KBM-7 (cell line): ENCODE data around the gene FRMD4A.

ENCODE experiments used
- DNase-seq: peaks from one replicate; pipeline ENCODE4 v3.0.0-alpha.2; 2015
- in situ Hi-C: fragments of 300-500 bp; cut with MboI; formaldehyde crosslinking; loops from 2 replicates; pipeline ENCODE4 v1.14.3; 2020; ENCODE audit warnings: low sequenced_read_pairs, low pct_unique_long_range_greater_than_20kb, mixed read lengths

The FRMD4A gene

DNA sequence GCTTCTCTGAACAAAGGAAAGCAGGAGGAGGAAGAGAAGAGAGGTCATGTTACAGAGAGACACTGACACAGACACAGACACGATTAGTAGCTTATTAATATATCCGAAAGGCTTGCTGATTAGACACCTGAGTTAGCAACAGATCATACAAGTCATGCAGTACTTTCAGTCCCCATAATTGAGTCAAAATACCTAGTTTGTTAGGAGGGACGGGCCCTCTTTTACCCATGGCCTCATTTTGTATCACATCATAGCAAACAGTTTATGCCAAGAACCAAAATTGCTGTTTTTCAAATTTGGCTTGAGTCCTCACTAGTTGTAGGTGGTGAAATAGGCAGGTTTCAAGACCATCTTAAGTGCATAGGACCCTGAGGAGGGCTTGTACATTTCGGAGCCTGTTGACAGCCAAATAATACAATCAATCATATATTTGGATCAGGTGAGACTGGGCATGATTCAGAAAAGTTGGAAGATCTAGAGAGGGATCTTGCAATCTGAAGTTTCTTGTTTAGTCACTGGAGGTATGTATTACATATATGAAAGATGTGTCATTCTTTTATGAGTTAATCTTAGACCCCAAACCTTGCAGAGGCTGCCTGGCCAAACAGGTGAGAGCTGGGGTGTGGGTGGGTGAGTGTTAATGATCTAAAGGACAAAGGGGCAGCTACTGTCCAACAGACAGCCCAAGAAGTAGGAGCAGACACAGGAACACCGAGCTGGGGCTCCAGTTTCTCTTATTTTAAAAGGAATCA, 678.6 kb downstream of the FRMD4A start:
- DNase-seq: no peak
- in situ Hi-C loops: no loop called here

DNA sequence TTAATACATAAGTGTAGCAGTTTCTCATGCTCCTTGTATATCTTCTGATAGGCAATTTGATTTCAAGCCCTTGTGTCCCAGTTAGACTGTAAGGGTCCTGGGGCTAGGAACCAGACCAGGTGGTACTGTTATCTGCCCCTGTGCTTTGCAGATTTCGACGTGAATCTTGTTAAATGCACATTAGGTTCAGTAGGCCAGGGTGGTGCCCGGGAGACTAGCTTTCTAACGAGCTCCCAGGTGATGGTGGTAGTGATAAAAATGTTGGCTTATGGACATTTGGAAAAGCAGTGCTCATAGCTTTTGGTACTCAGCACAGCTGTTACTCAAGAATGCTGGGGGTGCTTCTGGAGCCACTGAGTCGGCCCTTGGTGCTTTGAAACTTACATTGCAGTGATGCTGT, 679.8 kb downstream of the FRMD4A start:
- in situ Hi-C loops: no loop called here
- DNase-seq: no peak

DNA sequence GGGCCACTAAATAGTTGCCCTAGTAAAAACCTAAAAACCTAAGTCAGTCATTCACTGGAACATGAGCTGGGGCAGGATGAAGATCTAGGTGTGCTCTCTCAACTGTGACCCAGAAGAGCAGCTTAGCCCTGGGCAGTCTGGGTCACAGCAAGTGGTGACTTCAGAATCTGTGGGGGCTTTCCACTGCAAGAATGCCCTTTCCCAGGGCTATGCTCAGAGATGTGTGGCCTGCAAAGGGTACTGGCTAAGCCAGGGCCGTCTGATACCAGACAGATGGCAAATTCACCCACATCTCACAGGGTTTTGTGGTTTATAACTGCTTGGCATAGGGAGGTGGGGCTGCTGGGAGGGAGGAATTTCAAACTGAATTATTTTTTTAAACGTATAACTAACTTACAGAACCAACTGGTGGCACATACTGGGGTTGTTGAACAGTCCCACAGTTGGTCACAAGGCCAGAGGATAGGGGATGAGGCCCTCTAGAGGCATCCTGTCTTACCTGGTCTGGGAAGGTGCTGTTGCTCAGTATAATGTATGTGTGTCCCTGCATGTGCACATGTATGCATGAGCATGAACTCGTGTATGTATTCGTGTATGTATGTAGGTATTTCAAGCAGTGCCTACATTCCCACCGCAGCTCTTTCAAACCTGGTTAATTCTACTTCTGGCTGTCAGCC, 680.7 kb downstream of the FRMD4A start:
- no peak for DNase-seq
- in situ Hi-C loops: no loop called here

DNA sequence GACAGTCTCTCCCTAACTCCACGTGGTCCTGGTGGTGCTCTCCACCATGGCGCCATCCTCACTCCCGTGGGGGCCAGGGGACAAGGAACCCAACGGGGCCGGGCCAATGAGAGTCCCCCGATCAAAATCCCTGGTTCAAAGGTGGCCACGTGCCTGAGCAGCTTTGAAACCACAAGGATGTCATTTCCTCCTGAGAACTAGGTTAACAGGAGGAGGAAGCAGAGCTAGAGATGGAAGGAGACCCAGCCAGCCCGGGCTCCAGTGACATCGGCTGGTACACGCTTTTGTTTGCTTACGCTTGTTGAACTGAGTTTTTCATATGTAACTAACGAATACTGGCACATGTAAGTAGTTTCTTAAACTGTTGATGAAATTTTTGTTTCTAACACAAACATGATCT, 682.3 kb downstream of the FRMD4A start:
- DNase-seq: no peak

DNA sequence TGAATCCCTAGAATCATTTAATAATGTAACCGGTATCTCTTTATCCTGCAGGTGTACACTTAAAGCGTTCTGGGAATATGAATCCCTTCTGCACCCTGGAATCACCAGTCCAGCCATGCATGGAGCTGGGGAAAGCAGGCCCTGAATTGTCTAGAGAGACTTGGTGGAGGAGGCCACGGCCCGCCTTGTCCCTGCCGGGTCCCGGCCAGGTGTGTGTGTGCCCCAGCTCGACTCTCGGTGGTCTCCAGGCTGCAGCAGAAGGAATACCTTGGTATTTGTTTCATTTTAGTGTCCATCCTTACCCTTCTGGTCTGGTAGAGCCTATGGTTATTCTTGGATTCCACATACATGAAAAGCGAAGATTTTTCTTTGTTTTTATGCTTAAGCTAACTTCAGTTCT, 685.9 kb downstream of the FRMD4A start:
- in situ Hi-C loops: no loop called here
- DNase-seq: no peak

More for the DNA sequence above, 682.3 kb downstream of the FRMD4A start:
- in situ Hi-C loops: no loop called here

DNA sequence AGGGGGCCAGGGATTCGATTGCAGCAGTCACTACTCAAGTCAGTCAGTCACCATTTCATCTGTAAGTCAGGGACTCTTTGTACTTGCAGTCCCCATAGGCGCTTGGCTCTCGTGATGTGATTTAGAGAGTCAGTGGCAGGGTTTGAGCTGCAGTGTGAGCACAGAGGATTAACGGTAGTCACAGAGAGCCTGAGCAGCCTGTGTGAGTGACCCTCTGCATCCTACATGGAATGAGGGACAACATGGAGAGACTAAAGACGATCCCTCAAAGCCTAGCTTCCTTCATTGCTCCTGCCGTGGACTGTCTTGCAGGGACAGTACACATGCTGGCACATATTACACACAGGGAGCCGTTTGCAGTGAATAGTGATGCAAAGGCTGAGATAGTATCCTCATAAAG, 687.7 kb downstream of the FRMD4A start:
- in situ Hi-C loops: no loop called here
- DNase-seq: no peak

DNA sequence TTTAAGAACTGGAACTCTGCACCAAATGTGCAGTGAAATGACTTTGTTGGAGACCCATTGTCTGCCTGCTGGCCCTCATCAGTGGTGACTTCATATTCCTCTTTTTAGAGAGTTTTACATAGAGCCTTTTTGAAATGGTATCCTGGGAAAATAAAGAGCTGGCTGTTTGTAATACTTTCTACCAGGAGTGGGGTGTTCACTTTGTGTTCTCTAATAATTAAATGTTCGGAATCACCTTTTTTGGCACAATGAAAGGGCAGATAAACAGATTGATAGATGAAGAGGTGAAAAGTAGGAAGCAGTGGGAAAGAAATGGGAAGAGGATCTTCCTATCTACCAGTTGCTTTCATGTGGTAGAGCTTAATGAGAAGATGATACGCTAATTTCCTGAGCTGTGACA, 688.4 kb downstream of the FRMD4A start:
- DNase-seq: no peak
- in situ Hi-C loops: no loop called here

DNA sequence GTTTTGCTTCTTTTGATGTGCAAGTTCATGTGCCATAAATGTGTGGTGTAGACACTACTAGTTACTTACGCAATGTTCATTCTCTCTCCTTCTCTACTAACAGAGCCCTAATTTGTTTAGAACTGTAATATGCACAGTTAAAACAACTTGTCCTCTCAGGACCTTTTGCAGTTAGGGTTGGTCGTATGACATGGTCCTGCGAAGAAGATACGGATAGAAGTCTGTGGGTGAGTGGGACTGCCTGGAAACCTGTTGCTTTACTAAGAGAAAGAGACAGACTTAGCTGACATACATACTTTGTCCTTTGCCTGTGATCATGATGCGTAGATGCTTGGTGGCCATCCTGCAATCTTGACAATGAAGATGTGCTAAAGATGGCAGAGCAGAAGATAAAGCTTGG, 692.8 kb downstream of the FRMD4A start:
- in situ Hi-C loops: no loop called here
- no peak for DNase-seq

DNA sequence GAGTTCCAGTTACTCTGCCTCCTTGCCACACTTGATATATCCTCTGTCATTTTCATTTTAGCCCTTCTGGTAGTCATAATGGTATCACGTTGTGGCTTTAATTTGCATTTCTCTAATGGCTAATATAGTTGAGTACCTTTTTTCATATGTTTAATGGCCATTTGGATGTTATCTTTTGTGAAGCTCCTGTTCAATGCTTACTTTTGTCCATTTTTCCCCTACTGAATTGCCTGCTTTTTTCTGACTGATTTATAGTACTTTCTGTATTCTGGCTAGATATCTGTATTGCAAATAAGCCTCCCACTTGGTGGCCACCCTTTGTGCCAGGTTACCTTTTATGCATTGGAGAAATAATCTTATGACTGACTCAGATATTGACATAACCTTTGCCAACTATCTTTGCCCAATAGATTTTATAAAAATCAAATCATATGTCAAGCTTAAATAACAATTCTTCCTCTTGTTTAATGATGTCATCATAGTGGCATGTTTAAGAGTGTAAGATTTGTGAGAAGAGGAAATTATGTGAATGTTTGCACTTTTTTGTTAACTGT, 693.3 kb downstream of the FRMD4A start:
- in situ Hi-C loops: no loop called here
- DNase-seq: no peak

DNA sequence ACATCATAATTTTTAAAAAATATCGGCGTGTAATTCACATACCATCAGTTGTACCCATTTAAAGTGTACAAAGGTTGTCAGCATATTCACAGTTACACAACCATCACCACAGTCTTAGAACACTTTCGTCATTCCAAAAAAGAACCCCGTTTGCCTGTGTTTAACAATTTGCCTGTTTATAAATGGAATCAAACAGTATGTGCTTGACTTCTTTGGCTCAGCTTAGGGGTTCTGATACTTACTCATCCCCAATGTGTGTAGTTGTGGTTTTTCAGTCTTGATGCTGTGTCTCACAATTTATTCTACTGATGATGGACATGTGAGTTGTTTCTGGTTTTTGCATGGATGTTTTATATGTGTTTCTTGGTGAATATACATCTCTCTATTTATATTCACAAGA, 693.9 kb downstream of the FRMD4A start:
- DNase-seq: no peak
- in situ Hi-C loops: no loop called here

DNA sequence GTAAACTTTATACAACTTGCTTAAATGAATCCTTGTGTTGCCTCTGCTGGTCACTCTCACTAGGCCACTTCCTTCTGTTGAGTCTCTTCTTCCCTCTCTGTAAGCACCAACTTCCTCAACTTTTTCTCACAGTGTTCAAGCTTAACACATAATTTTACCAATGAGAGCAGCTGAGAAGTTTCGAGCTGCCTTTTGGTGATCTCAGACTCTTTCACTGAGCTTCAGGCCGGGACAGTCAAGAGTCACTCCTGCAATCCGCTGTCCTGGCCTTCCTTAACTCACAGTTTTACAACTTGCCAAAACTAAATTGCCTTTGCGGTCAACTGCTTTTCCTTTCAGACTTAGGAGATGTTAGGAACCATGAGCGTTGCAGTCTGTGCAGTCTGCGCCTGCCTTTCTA, 696.5 kb downstream of the FRMD4A start:
- in situ Hi-C loops: no loop called here
- DNase-seq: no peak

DNA sequence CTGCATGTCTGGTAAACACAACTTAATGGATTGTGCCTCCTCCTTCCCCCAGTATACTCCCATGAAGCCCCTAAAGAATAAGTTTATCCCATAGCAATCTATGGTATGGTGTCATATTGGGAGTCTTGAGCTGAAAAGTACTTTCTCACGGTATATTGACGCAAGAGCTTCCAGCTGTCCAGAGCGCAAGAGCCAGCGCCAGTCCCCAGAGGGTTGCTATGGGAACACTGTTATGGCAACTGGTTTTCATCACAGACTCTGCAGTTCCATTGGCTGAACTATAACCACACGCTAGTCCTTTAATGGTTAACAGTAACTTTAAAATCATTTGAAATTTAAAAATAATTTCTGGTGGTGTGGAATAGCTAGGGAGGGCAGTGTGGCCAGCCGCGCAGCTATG, 697.0 kb downstream of the FRMD4A start:
- in situ Hi-C loops: no loop called here
- no peak for DNase-seq

DNA sequence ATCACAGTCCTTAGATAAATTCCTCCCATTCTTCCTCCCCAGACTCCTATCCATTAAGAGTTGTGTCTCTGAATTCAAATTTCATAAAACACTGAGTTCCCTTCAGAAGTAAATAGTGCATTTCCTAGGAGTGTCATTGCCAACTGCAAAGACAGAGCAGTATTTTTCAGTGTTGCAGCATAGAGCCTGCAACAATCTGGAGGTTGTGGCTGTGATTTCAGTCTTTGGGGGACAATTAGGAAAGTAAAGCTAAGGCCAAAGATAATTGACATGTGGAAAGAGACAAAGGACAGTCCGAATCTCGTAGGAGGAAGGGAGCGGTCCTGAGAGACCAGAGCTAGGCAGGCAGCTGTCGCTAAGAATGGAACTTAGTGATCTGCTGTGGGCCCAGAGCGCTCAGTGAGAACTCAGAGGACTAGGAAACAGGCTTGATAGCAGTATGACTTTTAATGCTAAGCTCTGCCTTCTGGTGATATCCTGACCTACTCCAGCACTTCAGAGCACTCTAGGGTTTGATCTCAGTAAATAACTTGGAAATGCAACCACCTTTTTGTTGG, 697.8 kb downstream of the FRMD4A start:
- in situ Hi-C loops: no loop called here

DNA sequence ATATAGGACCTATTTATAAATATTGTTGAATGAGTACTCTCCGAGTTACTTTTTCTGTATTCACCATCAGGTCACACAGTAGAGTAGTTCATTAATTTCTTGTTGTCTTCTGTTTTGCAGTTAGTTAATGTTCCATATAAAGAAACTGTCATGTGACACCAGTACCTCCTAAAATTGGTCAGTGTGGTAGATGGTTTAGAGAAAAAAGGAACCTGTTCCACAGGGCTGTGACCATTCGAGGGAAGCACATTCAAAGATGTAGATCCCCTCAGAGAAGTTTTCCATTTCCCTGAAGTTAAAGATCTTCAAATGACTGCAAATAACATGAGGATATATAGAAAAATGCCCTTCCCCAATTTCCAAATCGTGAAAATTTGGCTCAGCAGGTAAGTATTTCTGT, 698.3 kb downstream of the FRMD4A start:
- in situ Hi-C loops: no loop called here
- DNase-seq: no peak

More for the DNA sequence above, 697.8 kb downstream of the FRMD4A start:
- DNase-seq: no peak

DNA sequence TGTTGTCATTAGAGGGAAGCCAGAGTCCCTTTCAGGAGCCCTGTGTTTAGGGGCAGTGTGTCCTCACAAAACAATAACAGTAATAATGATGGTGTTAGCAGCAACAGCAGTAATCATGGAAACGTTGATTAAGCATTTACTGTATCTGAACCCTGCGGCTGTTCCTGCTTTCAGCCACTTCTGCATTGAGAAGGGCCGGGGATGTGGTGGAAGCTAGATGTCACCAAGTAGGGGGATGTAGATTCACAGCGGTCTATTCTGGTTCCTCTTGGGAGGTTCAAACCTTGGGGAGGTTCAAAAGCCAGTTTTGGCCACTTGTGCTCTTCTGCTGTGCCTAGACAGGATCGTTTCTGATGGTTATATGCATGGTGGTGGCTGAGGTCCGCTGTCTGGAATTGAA, 699.1 kb downstream of the FRMD4A start:
- no peak for DNase-seq
- in situ Hi-C loops: no loop called here

DNA sequence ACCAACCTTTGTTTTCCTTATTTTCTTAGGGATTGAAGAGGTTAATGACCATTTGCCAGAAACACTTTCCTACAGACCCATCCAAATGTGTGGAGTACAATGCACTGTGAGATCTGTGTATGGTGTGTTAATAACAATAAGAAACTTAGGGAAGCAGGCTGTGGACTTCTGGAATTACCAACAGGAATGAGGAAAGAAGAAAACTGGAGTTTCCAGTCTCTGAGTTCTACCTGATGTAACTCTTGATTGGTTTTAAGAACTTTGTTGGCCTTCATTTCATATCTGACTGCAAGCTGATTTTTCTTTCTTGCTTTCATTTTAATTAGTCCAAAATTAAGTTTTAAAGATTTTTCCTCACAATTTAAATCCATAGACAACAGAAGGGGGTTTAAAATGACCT, 700.5 kb downstream of the FRMD4A start:
- in situ Hi-C loops: no loop called here
- no peak for DNase-seq

DNA sequence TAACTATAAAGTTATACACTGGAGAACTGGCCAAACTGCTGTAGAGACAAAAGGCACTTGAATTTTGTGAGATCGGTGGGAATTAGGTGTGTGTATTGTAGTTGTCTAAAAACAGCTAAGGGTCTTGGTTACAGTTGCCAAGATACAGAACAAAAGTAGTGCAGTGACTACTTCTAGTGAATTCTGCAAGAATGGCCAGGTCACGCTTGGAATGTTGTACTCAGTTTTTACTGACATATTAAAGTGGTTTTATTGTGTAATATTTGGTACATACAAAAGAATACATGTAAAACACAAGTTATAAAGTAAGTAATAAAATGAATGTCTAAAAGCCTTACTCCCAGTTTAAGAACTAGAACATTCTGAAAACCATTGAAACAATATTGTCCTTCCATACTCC, 701.6 kb downstream of the FRMD4A start:
- DNase-seq: no peak
- in situ Hi-C loops: no loop called here

DNA sequence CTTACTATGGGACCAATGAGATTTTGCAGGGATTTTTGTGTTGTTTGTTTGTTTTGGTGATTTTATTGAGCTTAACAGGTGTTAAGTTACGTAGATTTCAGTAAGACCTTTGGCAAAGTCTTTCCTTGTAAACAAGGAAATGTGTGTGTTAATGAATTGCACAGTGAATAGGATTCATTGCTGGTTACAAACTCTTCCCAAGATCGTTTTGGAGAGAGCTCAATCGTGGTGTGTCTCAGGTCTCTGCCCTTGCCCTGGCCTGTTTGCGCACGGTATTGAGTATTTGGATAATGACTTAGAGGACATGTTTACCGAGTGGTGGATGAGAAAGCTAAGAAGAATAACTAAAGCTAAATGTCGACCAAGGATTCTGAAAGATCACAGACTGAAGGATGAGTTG, 702.1 kb downstream of the FRMD4A start:
- in situ Hi-C loops: no loop called here
- no peak for DNase-seq

DNA sequence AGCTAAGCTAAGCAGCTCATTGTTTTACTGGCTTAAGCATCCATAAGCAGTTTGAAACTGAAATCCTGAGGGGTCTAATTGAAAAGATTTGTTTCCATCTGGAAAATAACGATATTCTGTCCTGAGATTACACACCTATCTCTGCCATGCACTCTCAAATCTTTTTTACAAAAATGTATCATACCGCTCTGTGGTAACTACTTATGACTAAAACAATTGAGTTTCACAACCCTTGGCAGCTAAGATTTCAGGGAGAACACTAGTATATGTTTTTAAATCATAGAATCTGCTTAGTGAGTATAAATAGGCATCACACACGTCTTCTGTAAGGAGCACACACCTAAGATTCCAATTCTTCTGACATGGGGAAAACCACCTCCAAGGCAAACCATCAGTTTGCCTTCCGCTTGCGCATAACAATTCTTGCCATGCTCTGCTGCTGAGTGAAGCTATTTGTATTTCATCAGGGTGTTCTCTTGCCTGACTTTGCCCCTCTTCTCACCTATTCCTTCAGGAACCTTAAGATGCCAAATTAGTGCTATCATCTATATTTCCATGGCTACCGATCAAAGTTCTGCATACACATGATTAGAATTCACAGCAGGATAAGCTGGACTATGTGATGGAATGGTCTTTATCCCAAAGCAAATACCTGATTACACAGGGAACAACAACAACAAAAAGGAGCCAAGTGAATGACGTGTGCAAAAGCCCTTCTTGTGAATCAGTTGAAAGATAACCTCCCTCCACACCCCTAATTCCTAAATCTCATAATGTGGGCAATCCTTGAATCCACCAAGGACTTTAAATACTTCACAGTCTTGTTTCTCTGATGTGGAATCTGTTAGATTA, 703.0 kb downstream of the FRMD4A start:
- DNase-seq: no peak
- in situ Hi-C loops: no loop called here

DNA sequence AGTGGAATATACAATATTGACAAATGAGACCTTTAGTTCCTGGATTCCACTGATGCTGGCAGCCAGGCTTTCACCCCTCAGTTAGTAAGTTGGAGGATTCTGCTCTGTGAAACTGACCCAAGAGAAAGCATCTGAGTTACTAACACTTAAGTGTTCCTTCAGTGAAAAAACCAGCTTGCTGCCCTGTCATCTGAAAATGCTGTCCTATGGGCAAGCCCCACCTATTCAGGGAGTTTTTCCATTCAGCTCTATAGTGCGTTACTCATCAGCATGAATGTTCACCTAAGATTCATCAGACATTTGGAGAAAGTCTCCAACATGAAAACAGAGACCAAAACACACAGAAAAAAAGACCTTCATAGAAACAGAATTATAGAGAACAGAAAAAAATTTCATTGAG, 706.1 kb downstream of the FRMD4A start:
- in situ Hi-C loops: no loop called here
- DNase-seq: no peak
